ENCODE measurements around the gene DAGLB.

Gene DAGLB

DNA sequence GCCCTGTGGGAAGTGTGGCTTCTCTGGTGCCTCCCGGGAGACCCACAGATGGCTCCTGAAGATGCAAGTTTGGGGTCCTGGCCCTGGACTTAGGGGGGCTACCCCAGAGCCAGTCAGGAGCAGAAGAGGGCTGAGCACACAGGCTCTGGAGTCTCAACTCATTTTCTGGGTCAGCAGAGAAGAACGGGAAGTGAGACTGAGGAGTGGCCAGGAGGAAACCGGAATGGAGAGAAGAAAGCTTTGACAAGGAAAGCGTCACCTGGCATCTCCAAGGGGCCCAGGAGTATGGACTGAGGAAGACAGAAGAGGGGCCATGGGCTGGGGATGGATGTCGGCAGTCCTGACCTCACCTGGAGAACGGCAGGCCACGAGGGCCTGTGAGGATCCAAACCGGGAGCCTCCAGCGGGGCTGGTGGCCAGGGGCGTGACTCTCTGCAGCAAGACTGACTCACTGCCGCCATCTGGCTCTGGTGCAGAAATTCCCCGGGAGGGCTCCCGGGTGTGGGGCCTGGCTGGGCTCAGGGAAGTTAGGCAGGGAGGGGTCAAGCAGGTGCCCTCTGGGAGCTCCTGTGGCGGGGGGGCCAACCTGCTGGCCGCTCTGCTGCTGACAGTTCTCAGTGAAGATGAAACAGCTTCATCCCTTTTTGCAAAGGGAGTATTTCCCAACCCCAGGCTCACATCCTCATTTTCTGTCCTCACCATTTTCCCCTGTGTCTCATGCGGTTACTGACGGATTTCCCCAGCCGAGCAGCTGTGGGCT, 23.6 kb downstream of the DAGLB start:
- no peaks in the 10 kb centered on the region for H3K27me3 ChIP-seq (ENCODE audit: low read depth, low read length)
- H3K27ac ChIP-seq (ENCODE audit: low read length): no peak overlapping the region
- H3K36me3 ChIP-seq (ENCODE audit: control insufficient read depth in 1 of 2, insufficient read depth in 2 of 2, low read length in 2 of 2): peaks cover 8 to 39% of the 10 kb centered on the region in 2 donors
- H3K9me3 ChIP-seq (ENCODE audit: control insufficient read depth in 1 of 2, low read length in 2 of 2): no peaks in the 10 kb centered on the region
- H3K4me3 ChIP-seq (ENCODE audit: low read depth in 1 of 2, low read length in 2 of 2): no peak overlapping the region
- H3K4me1 ChIP-seq (ENCODE audit: control insufficient read depth in 1 of 2, insufficient read depth in 2 of 2, low read length in 2 of 2): no peaks in the 10 kb centered on the region

DNA sequence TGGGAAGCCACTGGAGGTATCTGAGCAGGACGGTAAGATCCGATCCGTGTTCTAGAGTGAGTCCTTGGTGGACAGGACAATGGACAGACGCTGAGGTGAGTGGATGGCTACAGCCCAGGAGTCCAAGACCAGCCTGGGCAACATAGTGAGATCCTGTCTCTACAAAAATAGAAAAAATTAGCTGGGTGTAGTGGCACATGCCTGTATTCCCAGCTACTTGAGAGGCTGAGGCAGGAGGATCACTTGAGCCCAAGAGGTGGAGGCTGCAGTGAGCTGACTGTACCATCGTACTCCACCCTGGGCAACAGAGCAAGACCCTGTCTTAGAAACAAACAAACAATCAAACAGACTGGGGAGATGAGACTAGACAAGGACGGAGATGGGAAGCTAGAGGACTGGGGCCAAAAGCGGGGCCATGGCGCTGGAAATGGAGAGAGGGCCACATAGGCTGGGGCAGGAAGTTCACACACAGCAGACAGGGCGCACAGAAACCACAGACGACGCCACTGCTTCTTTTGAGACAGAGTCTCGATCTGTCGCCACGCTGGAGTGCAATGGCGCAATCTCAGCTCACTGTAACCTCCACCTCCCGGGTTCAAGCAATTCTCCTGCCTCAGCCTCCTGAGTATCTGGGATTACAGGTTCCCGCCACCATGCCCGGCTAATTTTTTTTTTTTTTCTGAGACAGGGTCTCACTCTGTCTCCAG, 24.7 kb downstream of the DAGLB start:
- Histone ChIP-seq H3K4me1 (ENCODE audit: control insufficient read depth in 1 of 2, insufficient read depth in 2 of 2, low read length in 2 of 2) (no peaks in the 10 kb centered on the region), H3K4me3 (ENCODE audit: low read depth in 1 of 2, low read length in 2 of 2) (no peak overlapping the region), H3K27me3 (ENCODE audit: low read depth, low read length) (no peaks in the 10 kb centered on the region), H3K36me3 (ENCODE audit: control insufficient read depth in 1 of 2, insufficient read depth in 2 of 2, low read length in 2 of 2) (peaks cover 8 to 34% of the 10 kb centered on the region in 2 donors), H3K27ac (ENCODE audit: low read length) (no peak overlapping the region), H3K9me3 (ENCODE audit: control insufficient read depth in 1 of 2, low read length in 2 of 2) (no peaks in the 10 kb centered on the region)

DNA sequence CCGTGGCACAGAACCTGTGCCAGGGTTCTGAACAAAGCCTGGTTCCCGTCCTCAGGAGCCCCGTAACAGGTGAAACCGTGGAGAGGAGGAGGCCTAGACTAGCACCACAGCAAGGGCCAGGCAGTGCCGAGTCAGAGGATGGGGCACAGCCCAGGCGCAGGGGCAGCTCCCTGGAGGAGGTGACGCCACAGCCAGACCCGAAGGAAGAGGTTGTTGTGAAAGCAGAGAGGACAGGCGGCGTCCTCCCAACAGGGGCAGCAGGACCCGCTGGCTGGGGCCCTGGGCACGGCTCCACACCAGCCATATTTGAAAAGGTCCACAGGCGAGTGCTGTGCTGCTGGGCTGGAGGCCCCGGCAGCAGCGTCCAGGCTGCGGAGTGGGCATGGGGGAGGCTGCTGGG, 25.7 kb downstream of the DAGLB start:
- no peaks in the 10 kb centered on the region for H3K9me3 ChIP-seq (ENCODE audit: control insufficient read depth in 1 of 2, low read length in 2 of 2)
- H3K4me1 ChIP-seq (ENCODE audit: control insufficient read depth in 1 of 2, insufficient read depth in 2 of 2, low read length in 2 of 2): no peaks in the 10 kb centered on the region
- H3K27me3 ChIP-seq (ENCODE audit: low read depth, low read length): no peaks in the 10 kb centered on the region
- H3K36me3 ChIP-seq (ENCODE audit: control insufficient read depth in 1 of 2, insufficient read depth in 2 of 2, low read length in 2 of 2): peaks cover 8 to 30% of the 10 kb centered on the region in 2 donors
- H3K27ac ChIP-seq (ENCODE audit: low read length): no peak overlapping the region
- no peak overlapping the region for H3K4me3 ChIP-seq (ENCODE audit: low read depth in 1 of 2, low read length in 2 of 2)

DNA sequence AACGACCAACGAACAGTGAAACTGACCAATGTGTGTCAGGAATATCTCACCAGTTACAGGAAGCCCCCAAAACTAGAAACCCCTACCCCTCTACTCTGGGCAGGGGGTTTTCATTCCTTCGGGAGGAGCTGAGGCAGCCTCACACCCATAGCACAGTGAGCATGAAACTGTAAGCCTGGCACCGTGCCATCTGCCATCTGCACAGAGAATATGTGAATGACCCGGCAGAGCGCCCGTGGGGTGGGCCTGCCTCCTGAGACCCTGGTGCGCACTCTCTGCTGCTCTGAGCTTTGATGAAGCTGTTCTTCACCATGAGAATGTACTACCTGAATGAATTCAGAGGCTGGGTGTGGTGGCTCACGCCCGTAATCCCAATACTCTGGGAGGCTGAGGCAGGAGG, 27.1 kb downstream of the DAGLB start:
- H3K27ac ChIP-seq (ENCODE audit: low read length): no peak overlapping the region
- H3K4me3 ChIP-seq (ENCODE audit: low read depth in 1 of 2, low read length in 2 of 2): no peak overlapping the region
- no peaks in the 10 kb centered on the region for H3K4me1 ChIP-seq (ENCODE audit: control insufficient read depth in 1 of 2, insufficient read depth in 2 of 2, low read length in 2 of 2)
- peaks cover 15 to 38% of the 10 kb centered on the region in 2 donors for H3K36me3 ChIP-seq (ENCODE audit: control insufficient read depth in 1 of 2, insufficient read depth in 2 of 2, low read length in 2 of 2)
- no peaks in the 10 kb centered on the region for H3K9me3 ChIP-seq (ENCODE audit: control insufficient read depth in 1 of 2, low read length in 2 of 2)
- H3K27me3 ChIP-seq (ENCODE audit: low read depth, low read length): no peaks in the 10 kb centered on the region

DNA sequence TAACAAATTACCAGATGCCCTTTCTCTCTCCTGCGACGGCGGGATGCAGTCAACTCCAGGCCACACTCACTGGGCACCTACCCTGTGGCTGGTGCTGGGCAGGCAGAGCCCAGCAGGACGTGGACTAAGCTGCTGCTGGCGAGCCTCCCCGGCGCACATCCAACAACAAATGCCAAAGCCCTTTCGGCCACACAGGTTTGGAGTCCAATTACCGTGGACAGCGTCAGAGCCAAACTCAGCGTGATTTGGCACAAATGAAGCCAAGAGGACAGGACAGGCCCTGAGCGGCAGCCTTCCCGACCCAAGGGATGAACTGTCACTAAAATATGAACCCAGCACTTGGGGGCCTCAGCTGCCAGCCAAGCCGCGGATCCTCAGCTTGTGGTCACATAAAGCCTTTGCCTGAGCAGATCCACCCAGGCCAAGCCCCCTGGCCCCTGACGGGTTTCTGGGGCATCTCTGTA, 28.4 kb downstream of the DAGLB start:
- Histone ChIP-seq H3K36me3 (ENCODE audit: control insufficient read depth in 1 of 2, insufficient read depth in 2 of 2, low read length in 2 of 2) (peaks cover 15 to 34% of the 10 kb centered on the region in 2 donors), H3K4me1 (ENCODE audit: control insufficient read depth in 1 of 2, insufficient read depth in 2 of 2, low read length in 2 of 2) (no peaks in the 10 kb centered on the region), H3K27me3 (ENCODE audit: low read depth, low read length) (no peaks in the 10 kb centered on the region), H3K4me3 (ENCODE audit: low read depth in 1 of 2, low read length in 2 of 2) (no peak overlapping the region), H3K27ac (ENCODE audit: low read length) (no peak overlapping the region), H3K9me3 (ENCODE audit: control insufficient read depth in 1 of 2, low read length in 2 of 2) (no peaks in the 10 kb centered on the region)

DNA sequence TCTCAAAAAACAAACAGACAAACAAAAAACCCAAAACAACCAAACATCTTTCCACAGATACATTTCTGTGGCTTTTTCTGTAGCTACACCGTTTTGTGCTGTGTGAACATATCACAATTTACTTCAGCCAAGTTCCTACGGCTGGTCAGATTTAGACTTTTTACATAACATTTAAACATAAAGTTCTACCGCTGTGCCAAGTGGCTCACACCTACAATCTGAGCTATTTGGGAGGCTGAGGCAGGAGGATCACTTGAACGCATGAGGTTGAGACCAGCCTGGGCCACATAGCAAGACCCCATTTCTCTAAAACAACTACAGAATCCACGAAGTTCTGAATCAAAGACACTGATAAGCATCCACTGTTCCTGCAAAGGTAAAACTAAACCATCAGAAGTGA, 30.3 kb downstream of the DAGLB start:
- H3K36me3 ChIP-seq (ENCODE audit: control insufficient read depth in 1 of 2, insufficient read depth in 2 of 2, low read length in 2 of 2): peaks cover 27 to 46% of the 10 kb centered on the region in 2 donors

DNA sequence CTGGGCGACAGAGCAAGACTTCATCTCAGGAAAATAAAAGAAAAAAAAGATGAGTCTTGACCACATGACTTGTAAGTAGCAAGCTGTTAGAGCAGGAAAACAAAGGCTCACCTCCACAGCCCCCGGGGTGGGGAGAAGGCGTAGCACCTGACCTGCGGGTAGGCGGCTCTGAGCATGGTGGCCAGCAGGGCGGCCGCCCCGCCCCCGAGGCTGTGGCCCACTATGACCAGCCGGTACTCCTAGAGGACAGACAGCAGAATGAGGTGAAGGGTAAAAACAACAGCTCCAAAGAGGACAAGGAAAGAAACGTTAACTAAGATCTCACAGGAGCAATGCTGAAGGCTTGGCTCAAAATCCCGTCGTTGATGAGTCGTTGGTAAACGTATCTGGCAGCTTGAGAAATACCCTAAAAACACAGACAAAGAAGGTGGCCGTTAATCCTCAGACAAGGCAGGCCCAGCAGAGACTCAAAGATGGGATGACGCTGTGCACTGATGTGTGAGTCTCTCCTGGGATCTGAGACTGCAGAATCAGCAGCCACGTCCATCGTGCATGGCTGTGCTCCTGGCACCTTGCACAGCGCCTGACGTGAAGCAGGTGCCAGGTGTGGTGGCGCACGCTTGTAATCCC, 31.1 kb downstream of the DAGLB start:
- no peaks in the 10 kb centered on the region for H3K27me3 ChIP-seq (ENCODE audit: low read depth, low read length)
- H3K27ac ChIP-seq (ENCODE audit: low read length): no peak overlapping the region
- no peaks in the 10 kb centered on the region for H3K4me1 ChIP-seq (ENCODE audit: control insufficient read depth in 1 of 2, insufficient read depth in 2 of 2, low read length in 2 of 2)
- no peak overlapping the region for H3K4me3 ChIP-seq (ENCODE audit: low read depth in 1 of 2, low read length in 2 of 2)
- no peaks in the 10 kb centered on the region for H3K9me3 ChIP-seq (ENCODE audit: control insufficient read depth in 1 of 2, low read length in 2 of 2)
- H3K36me3 ChIP-seq (ENCODE audit: control insufficient read depth in 1 of 2, insufficient read depth in 2 of 2, low read length in 2 of 2): peaks cover 32 to 47% of the 10 kb centered on the region in 2 donors

More for the DNA sequence above, 30.3 kb downstream of the DAGLB start:
- Histone ChIP-seq H3K27me3 (ENCODE audit: low read depth, low read length) (no peaks in the 10 kb centered on the region), H3K4me3 (ENCODE audit: low read depth in 1 of 2, low read length in 2 of 2) (no peak overlapping the region), H3K9me3 (ENCODE audit: control insufficient read depth in 1 of 2, low read length in 2 of 2) (no peaks in the 10 kb centered on the region), H3K27ac (ENCODE audit: low read length) (no peak overlapping the region), H3K4me1 (ENCODE audit: control insufficient read depth in 1 of 2, insufficient read depth in 2 of 2, low read length in 2 of 2) (no peaks in the 10 kb centered on the region)

DNA sequence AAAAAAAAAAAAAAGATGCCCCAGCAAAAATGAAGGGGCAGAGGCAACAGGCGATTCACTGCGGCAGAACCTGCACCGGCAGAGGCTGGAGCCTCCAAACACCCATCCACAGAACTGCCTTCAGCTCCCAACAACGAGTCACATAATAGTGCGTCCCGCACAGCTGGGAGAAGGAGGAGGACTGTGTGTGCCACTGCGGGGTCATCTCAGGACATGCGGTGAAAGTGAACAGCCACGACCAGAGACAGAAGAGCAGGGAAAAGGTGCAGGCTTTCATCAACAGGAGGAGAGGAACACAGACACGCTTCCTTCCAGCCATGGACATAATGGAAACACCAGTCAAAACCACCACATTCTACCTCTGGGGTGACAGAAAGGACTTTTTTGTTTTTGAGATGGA, 34.1 kb downstream of the DAGLB start:
- no peaks in the 10 kb centered on the region for H3K9me3 ChIP-seq (ENCODE audit: control insufficient read depth in 1 of 2, low read length in 2 of 2)
- peaks cover 50 to 71% of the 10 kb centered on the region in 2 donors for H3K36me3 ChIP-seq (ENCODE audit: control insufficient read depth in 1 of 2, insufficient read depth in 2 of 2, low read length in 2 of 2)
- no peaks in the 10 kb centered on the region for H3K4me1 ChIP-seq (ENCODE audit: control insufficient read depth in 1 of 2, insufficient read depth in 2 of 2, low read length in 2 of 2)
- no peak overlapping the region for H3K27ac ChIP-seq (ENCODE audit: low read length)
- no peaks in the 10 kb centered on the region for H3K27me3 ChIP-seq (ENCODE audit: low read depth, low read length)
- H3K4me3 ChIP-seq (ENCODE audit: low read depth in 1 of 2, low read length in 2 of 2): no peak overlapping the region

DNA sequence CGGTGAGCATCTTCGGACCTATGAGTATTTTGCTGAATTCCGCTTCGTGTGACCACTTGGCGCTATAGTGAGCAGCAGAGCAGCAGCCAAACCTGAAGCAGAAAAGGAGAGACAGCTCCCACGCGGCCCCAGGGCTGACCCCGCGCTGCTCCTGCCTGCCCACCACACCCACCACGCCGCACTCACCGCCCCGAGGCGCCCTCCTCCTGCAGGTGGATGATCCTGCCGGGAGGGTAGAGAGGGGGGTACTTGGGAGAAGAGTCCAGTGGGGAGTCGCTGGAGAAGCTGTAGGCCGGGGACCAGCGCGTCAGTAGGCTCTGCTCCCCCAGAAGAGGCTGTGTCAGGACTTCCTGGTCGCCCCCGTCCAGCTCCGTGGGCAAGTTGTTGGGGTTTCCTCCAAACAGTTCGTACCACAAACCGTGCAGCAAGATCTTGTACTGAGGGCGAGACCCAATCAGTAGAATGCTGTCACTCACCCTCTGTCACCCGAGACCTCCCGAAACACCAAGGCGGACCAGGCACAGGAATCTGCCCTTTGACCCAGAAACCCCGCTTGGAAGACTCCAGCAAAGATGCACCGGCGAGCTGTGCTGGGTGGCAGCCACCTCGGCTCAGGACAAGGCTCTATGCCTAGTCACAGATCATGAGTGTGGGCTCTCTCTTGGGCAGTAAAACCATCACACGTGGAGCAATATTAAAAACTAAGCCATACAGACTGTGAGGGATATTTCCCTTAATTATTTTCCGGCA, 37.6 kb downstream of the DAGLB start:
- H3K36me3 ChIP-seq (ENCODE audit: control insufficient read depth in 1 of 2, insufficient read depth in 2 of 2, low read length in 2 of 2): peaks cover 59 to 84% of the 10 kb centered on the region in 2 donors
- no peaks in the 10 kb centered on the region for H3K27me3 ChIP-seq (ENCODE audit: low read depth, low read length)
- H3K4me1 ChIP-seq (ENCODE audit: control insufficient read depth in 1 of 2, insufficient read depth in 2 of 2, low read length in 2 of 2): no peaks in the 10 kb centered on the region
- no peak overlapping the region for H3K27ac ChIP-seq (ENCODE audit: low read length)
- no peaks in the 10 kb centered on the region for H3K9me3 ChIP-seq (ENCODE audit: control insufficient read depth in 1 of 2, low read length in 2 of 2)
- no peak overlapping the region for H3K4me3 ChIP-seq (ENCODE audit: low read depth in 1 of 2, low read length in 2 of 2)

DNA sequence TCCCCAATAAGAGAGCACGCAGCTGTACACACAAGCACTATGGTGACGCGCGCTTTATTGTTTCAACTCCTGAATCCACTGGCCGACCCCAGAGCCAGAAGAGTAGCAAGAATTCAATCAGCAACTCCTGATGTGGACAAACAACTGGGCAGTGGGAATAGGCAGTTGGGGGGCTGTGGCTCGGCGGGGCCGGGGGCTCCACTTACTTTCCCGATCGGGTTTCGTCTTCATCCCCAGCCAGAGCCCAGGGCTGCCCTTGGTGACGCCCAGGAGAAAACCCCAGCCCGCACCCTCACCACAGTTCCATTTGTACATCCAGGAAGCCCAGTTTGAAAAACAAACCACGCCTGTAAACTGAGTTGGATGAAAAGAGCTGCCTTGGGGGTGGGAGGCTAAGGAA, 38.7 kb downstream of the DAGLB start:
- no peak overlapping the region for H3K4me3 ChIP-seq (ENCODE audit: low read depth in 1 of 2, low read length in 2 of 2)
- no peaks in the 10 kb centered on the region for H3K4me1 ChIP-seq (ENCODE audit: control insufficient read depth in 1 of 2, insufficient read depth in 2 of 2, low read length in 2 of 2)
- no peak overlapping the region for H3K27ac ChIP-seq (ENCODE audit: low read length)
- H3K9me3 ChIP-seq (ENCODE audit: control insufficient read depth in 1 of 2, low read length in 2 of 2): no peaks in the 10 kb centered on the region
- peaks cover 59 to 88% of the 10 kb centered on the region in 2 donors for H3K36me3 ChIP-seq (ENCODE audit: control insufficient read depth in 1 of 2, insufficient read depth in 2 of 2, low read length in 2 of 2)
- H3K27me3 ChIP-seq (ENCODE audit: low read depth, low read length): no peaks in the 10 kb centered on the region

DNA sequence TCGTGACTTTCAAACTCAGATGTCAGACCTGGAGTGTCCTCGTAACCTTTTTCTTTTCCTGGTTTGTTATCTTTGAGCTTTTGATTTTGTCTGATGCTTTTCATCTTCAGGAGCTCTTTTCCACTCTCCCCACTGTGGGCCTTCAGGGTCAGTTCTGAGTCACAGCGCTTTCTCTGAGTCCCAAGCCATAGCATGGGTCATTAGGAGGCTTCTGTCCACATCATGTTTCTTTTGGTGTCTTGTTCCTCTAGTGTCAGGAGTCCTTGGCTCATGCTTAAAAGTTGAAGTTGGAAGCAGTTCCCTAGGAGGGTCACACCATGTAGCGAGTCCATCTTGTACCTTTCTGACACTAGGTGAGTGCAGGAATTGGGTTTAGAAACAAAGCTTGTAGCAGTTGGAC, 40.3 kb downstream of the DAGLB start:
- Histone ChIP-seq H3K36me3 (ENCODE audit: control insufficient read depth in 1 of 2, insufficient read depth in 2 of 2, low read length in 2 of 2) (peaks cover 62 to 88% of the 10 kb centered on the region in 2 donors), H3K27ac (ENCODE audit: low read length) (no peak overlapping the region), H3K27me3 (ENCODE audit: low read depth, low read length) (no peaks in the 10 kb centered on the region), H3K9me3 (ENCODE audit: control insufficient read depth in 1 of 2, low read length in 2 of 2) (no peaks in the 10 kb centered on the region), H3K4me1 (ENCODE audit: control insufficient read depth in 1 of 2, insufficient read depth in 2 of 2, low read length in 2 of 2) (no peaks in the 10 kb centered on the region), H3K4me3 (ENCODE audit: low read depth in 1 of 2, low read length in 2 of 2) (no peak overlapping the region)

All from muscle layer of duodenum (tissue), 2 donors.